GM18505 (cell line): ENCODE data around the gene CYP4F3.
"Not testable (repeated sequence)": the region's sequence is repeated elsewhere in the genome, so short reads cannot be mapped to it uniquely, and the experiment has no call there.

Experiments
- ATAC-seq: cut with Tn5 transposase; IDR thresholded peaks from one replicate; pipeline ENCODE4 v1.9.1; 2021; ENCODE audit not compliant: unreplicated experiment
- POLR2A ChIP-seq: IDR thresholded peaks from 4 replicates; pipeline ENCODE4 v1.6.1; 2011; ENCODE audit warnings: borderline replicate concordance; ENCODE audit not compliant: insufficient read depth, insufficient read length; ENCODE audit errors: extremely low read depth

Gene CYP4F3

GRCh38 chr19:15640294-15640903 lies at the start of gene CYP4F3:
TSS of gene CYP4F3 (plus strand) at chr19:15640897. CDS start at chr19:15641416, 519 bp downstream.
- TF ChIP-seq POLR2A, result no peak
- no peak for ATAC-seq

GRCh38 chr19:15591796-15592195 lies 48.9 kb upstream of the CYP4F3 start:
- no peak for TF ChIP-seq POLR2A
- ATAC-seq, result no peak

GRCh38 chr19:15592506-15592905 lies 48.2 kb upstream of the CYP4F3 start:
- not testable (repeated sequence) for ATAC-seq

GRCh38 chr19:15593766-15594165 lies 46.9 kb upstream of the CYP4F3 start:
- not testable (repeated sequence) for ATAC-seq

- no peak for TF ChIP-seq POLR2A
- no peak for ATAC-seq
Measured at GRCh38 chr19:15595069-15595468, 45.6 kb upstream of the CYP4F3 start.

GRCh38 chr19:15607978-15608925 lies 32.4 kb upstream of the CYP4F3 start:
- ATAC-seq, result not testable (repeated sequence)

GRCh38 chr19:15609261-15609660 lies 31.4 kb upstream of the CYP4F3 start:
- no peak for ATAC-seq
- no peak for TF ChIP-seq POLR2A

- ATAC-seq, result no peak
- TF ChIP-seq POLR2A, result no peak
Measured at GRCh38 chr19:15612342-15612741, 28.4 kb upstream of the CYP4F3 start.

GRCh38 chr19:15613338-15613737 lies 27.4 kb upstream of the CYP4F3 start:
- no peak for TF ChIP-seq POLR2A
- ATAC-seq, result no peak

- TF ChIP-seq POLR2A, result no peak
- no peak for ATAC-seq
Measured at GRCh38 chr19:15614507-15615379, 26.0 kb upstream of the CYP4F3 start, which contains the start of gene CYP4F8. TSS of gene CYP4F8 (plus strand) at chr19:15615218. CDS start at chr19:15615617, 399 bp downstream.

- TF ChIP-seq POLR2A, result no peak
- ATAC-seq, result no peak
Measured at GRCh38 chr19:15615526-15615925, 25.2 kb upstream of the CYP4F3 start.

GRCh38 chr19:15616183-15616582 lies 24.5 kb upstream of the CYP4F3 start:
- ATAC-seq, result no peak
- TF ChIP-seq POLR2A, result no peak

GRCh38 chr19:15616627-15617270 lies 23.9 kb upstream of the CYP4F3 start:
- TF ChIP-seq POLR2A, result no peak
- no peak for ATAC-seq

- no peak for ATAC-seq
- no peak for TF ChIP-seq POLR2A
Measured at GRCh38 chr19:15618321-15618720, 22.4 kb upstream of the CYP4F3 start.
